HepG2 (cell line): ENCODE data around the gene KRTAP10-11. TPM values are rescaled to one million over a fixed set of nuclear protein-coding genes. Genes with fewer than 3 reads are reported as not detected.
"Not testable (repeated sequence)": the region's sequence is repeated elsewhere in the genome, so short reads cannot be mapped to it uniquely, and the experiment has no call there.

Experiments
- ATAC-seq: fragments of 200-7000 bp; cut with Tn5 transposase; 3 replicates; pipeline ENCODE4 v1.9.1; 2020; ENCODE audit warnings: mild to moderate bottlenecking, moderate library complexity
- BruUV-seq: library from RNA; stranded (reverse); fragments of 400-500 nt; replicated peaks from 2 replicates; lab custom pipeline; 2021; lab: Mats Ljungman, UMichigan
- CTCF ChIA-PET: fragments of 300-600 bp; formaldehyde crosslinking; extraction: SDS; loops from one replicate; lab custom pipeline; 2021; ENCODE audit warnings: low total read pairs, inconsistent platforms, low intra/inter-chr PET ratio; lab: Yijun Ruan, JAX
- POLR2A ChIA-PET: fragments of 350-600 bp; sonication (Branson Sonifier 250); formaldehyde crosslinking; loops from one replicate; lab custom pipeline; 2020; ENCODE audit warnings: antibody characterized with exemption, inconsistent platforms; lab: Yijun Ruan, JAX
- DNase-seq: peaks from one replicate; pipeline ENCODE4 v3.0.0-alpha.2; 2015; ENCODE audit warnings: low spot score
- FAIRE-seq: peaks from 3 replicates; lab custom pipeline; 2011; peaks lifted over from hg19 to GRCh38; lab: Jason Lieb, UNC
- H2AFZ ChIP-seq: one replicate; pipeline ENCODE4 v1.6.1; 2011; ENCODE audit warnings: low read length, inconsistent platforms
- H3K27ac ChIP-seq: fragments of 300-600 bp; 3 replicates; pipeline ENCODE4 v1.8.0; 2011; ENCODE audit warnings: mixed run types, mild to moderate bottlenecking, mixed read lengths, low read length, inconsistent platforms; ENCODE audit not compliant: insufficient read depth; ENCODE audit errors: extremely low read length
- H3K27me3 ChIP-seq, 2 experiments: fragments of 200-600 bp in 1 of 2; 2 replicates in 1 of 2; 3 replicates in 1 of 2; pipeline versions ENCODE4 v1.6.0 to v1.8.0; 2011; ENCODE audit warnings: low read length in 2 of 2, mild to moderate bottlenecking in 2 of 2, moderate library complexity in 2 of 2, inconsistent platforms in 1 of 2; ENCODE audit not compliant: insufficient read depth in 2 of 2, control insufficient read depth in 1 of 2
- H3K36me3 ChIP-seq, 2 experiments: fragments of 200-600 bp in 1 of 2; replicated peaks in 1 of 2; 2 replicates in 1 of 2; 3 replicates in 1 of 2; pipeline versions ENCODE4 v1.5.1 to v1.8.0; 2011; ENCODE audit warnings: low read length in 2 of 2, inconsistent platforms in 1 of 2; ENCODE audit not compliant: insufficient read depth in 2 of 2, control insufficient read depth in 1 of 2
- H3K4me1 ChIP-seq: 2 replicates; pipeline ENCODE4 v1.5.1; 2012; ENCODE audit warnings: low read length, inconsistent platforms; ENCODE audit not compliant: insufficient read depth
- H3K4me2 ChIP-seq: 2 replicates; pipeline ENCODE4 v1.6.0; 2011; ENCODE audit warnings: low read depth, low read length, inconsistent platforms
- H3K4me3 ChIP-seq, 3 experiments: fragments of 200-600 bp in 1 of 3; sonication (generic), shearing (Covaris generic) in 1 of 3; replicated peaks in 1 of 3; 2 replicates each; pipeline ENCODE4 v1.5.1; 2011 to 2016; ENCODE audit warnings: low read length in 3 of 3, inconsistent platforms in 2 of 3, low read depth in 2 of 3, mild to moderate bottlenecking in 2 of 3, control low read depth in 1 of 3, mixed read lengths in 1 of 3; ENCODE audit not compliant: insufficient read depth in 1 of 3
- H3K79me2 ChIP-seq: one replicate; pipeline ENCODE4 v1.6.1; 2011; ENCODE audit warnings: low read length, inconsistent platforms; ENCODE audit not compliant: insufficient read depth
- H3K9ac ChIP-seq: 2 replicates; pipeline ENCODE4 v1.6.0; 2011; ENCODE audit warnings: mild to moderate bottlenecking, low read depth, low read length, inconsistent platforms; ENCODE audit not compliant: insufficient read depth
- H3K9me3 ChIP-seq: 2 replicates; pipeline ENCODE4 v1.5.1; 2012; ENCODE audit warnings: mild to moderate bottlenecking, low read length
- H4K20me1 ChIP-seq: 2 replicates; pipeline ENCODE4 v1.6.0; 2011; ENCODE audit warnings: inconsistent platforms, mild to moderate bottlenecking, low read length, moderate library complexity; ENCODE audit not compliant: insufficient read depth
- JUNB ChIP-seq: sonication (generic); formaldehyde crosslinking; IDR thresholded peaks from 2 replicates; pipeline ENCODE4 v1.8.0; 2022; ENCODE audit warnings: missing genetic modification reagents, mild to moderate bottlenecking, borderline replicate concordance
- MAFK ChIP-seq, 2 experiments: IDR thresholded peaks in 1 of 2; conservative IDR thresholded peaks in 1 of 2; 2 replicates each; pipeline ENCODE4 v1.6.1; 2011; ENCODE audit warnings: improper control_type of control experiment in 2 of 2, low read length in 2 of 2
- TEAD2 ChIP-seq: sonication (generic); formaldehyde crosslinking; IDR thresholded peaks from 2 replicates; pipeline ENCODE4 v1.9.0; 2021; ENCODE audit warnings: missing genetic modification reagents
- WGBS: methylation state at CpG from one replicate; pipeline ENCODE4 v1.1.6; 2017; ENCODE audit warnings: low lambda C conversion rate; 5-methylcytosine and 5-hydroxymethylcytosine counted together
- in situ Hi-C: cut with HindIII; loops from 2 replicates; pipeline ENCODE4 v1.10.0; 2017; ENCODE audit warnings: low pct_unique_long_range_greater_than_20kb; ENCODE audit not compliant: extremely low pct_ligation_motif_present
- intact Hi-C: fragments of 100-400 bp; cut with micrococcal nuclease; formaldehyde crosslinking; loops from one replicate; pipeline ENCODE4 v1.10.0; 2022; ENCODE audit not compliant: unreplicated experiment
- polyA plus RNA-seq, 8 experiments: library from polyadenylated mRNA; depleted of rRNA in 3 of 8; stranded (reverse) in 7 of 8; unstranded in 1 of 8; fragments of >200 nt; fragmentation: Illumina TruSeq in 4 of 8; extraction: Trizol in 4 of 8; gene quantifications; 2 replicates each; pipeline versions ENCODE4 v1.2.1 to v1.2.3, GENCODE V29; 2011 to 2016; ENCODE audit warnings: low read depth in 4 of 8, missing spikeins in 1 of 8, mixed read lengths in 1 of 8; ENCODE audit not compliant: insufficient read depth in 1 of 8
- total RNA-seq, 5 experiments: library from RNA; depleted of rRNA; stranded (reverse); fragments of >200 nt; fragmentation: Illumina TruSeq; extraction: Trizol; gene quantifications; 2 replicates each; pipeline ENCODE4 v1.2.3, GENCODE V29; 2016; ENCODE audit warnings: low read depth in 1 of 5
- TF ChIP-seq, protein P1 (sequence below): sonication (generic); formaldehyde crosslinking; IDR thresholded peaks from 2 replicates; pipeline ENCODE4 v1.5.0; 2020; ENCODE audit warnings: mild to moderate bottlenecking, missing genetic modification reagents

The KRTAP10-11 gene
- total and polyA plus RNA-seq, 2 of the 13 experiments (the other 11 are each of a cell fraction or from before 2014, with no cell fraction given) = not detected

GRCh38 chr21:44687671-44688070, 41.5 kb downstream of the KRTAP10-11 start:
- ATAC-seq (no peak), FAIRE-seq (no peak), DNase-seq (no peak)
- Histone ChIP-seq H3K36me3 (no peaks in the 10 kb centered on the region), H3K27ac (no peak overlapping the region), H4K20me1 (no peaks in the 10 kb centered on the region), H3K4me3 (no peak overlapping the region), H3K9me3 (peaks cover 2% of the 10 kb centered on the region), H3K4me2 (no peak overlapping the region), H3K9ac (no peak overlapping the region)
- BruUV-seq = no TSS peak
- TF ChIP-seq MAFK (conservative IDR thresholded peaks at IDR 0.05 in 1 of 2, IDR thresholded peaks at IDR 0.05 in 1 of 2; ENCODE audit: low read length in 2 of 2) (no peak), JUNB (CRISPR knock-in tag) (no peak), TEAD2 (no peak)
- TF ChIP-seq, protein P1, sequence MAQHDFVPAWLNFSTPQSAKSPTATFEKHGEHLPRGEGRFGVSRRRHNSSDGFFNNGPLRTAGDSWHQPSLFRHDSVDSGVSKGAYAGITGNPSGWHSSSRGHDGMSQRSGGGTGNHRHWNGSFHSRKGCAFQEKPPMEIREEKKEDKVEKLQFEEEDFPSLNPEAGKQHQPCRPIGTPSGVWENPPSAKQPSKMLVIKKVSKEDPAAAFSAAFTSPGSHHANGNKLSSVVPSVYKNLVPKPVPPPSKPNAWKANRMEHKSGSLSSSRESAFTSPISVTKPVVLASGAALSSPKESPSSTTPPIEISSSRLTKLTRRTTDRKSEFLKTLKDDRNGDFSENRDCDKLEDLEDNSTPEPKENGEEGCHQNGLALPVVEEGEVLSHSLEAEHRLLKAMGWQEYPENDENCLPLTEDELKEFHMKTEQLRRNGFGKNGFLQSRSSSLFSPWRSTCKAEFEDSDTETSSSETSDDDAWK (CRISPR knock-in tag) = no peak
- TF ChIP-seq, all 625 proteins: peak for 0
- CTCF ChIA-PET = no interaction called here
- Histone ChIP-seq H2AFZ (no peak overlapping the region), H3K79me2 (no peaks in the 10 kb centered on the region), H3K27me3 (peaks cover 1 to 28% of the 10 kb centered on the region in 2 experiments; a peak in 4 of 5 replicates), H3K4me1 (no peaks in the 10 kb centered on the region)
- WGBS = 28% methylated on average over 11 of the region's 11 CpGs
- in situ Hi-C loops (no loop called here), intact Hi-C loops (no loop called here)
- POLR2A ChIA-PET = no interaction called here

DNA sequence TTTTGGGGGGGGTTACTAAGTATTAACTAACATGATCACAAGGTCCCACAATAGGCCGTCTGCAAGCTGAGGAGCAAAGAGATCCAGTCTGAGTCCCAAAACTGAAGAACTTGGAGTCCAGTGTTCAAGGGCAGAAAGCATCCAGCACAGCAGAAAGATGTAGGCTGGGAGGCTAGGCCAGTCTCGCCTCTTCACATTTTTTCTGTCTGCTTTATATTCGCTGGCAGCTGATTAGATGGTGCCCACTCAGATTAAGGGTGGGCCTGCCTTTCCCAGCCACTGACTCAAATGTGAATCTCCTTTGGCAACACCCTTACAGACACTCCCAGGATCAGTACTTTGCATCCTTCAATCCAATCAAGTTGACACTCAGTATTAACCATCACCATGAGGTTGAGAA, 43.5 kb downstream of the KRTAP10-11 start:
- H3K4me1 ChIP-seq, DNase-seq, H3K4me2 ChIP-seq, H3K36me3 ChIP-seq, in situ Hi-C loops, H3K9ac ChIP-seq, FAIRE-seq, H3K4me3 ChIP-seq, CTCF ChIA-PET, H3K79me2 ChIP-seq, H3K27ac ChIP-seq, ATAC-seq, H2AFZ ChIP-seq, H4K20me1 ChIP-seq, POLR2A ChIA-PET, BruUV-seq: not testable (repeated sequence)
- peaks cover 16% of the 10 kb centered on the region for H3K9me3 ChIP-seq
- peaks cover 1 to 14% of the 10 kb centered on the region in 2 experiments; a peak in 3 of 5 replicates for H3K27me3 ChIP-seq
- intact Hi-C loops = loop anchor here (10.0 kb wide), 1 partner anchor 55 kb away; the partner anchor contains the start of gene KRTAP10-10
- 40% methylated on average over 3 of the region's 3 CpGs for WGBS
